Muscle of leg (tissue), 11 donors: Measurements from ENCODE around the gene MMRN2. TPM values are rescaled to one million over a fixed set of nuclear protein-coding genes. Genes with fewer than 3 reads are reported as not detected.
"Not testable (repeated sequence)": the region's sequence is repeated elsewhere in the genome, so short reads cannot be mapped to it uniquely, and the experiment has no call there.

Experiments used
- DNase-seq: peaks from one replicate; pipeline ENCODE4 v3.0.0; 2013
- H3K27ac ChIP-seq: one replicate; pipeline ENCODE4 v1.5.1; 2013; ENCODE audit warnings: mild to moderate bottlenecking, low read length, control low read depth
- H3K27me3 ChIP-seq: one replicate; pipeline ENCODE4 v1.6.1; 2013; ENCODE audit warnings: low read length; ENCODE audit not compliant: control insufficient read depth, insufficient read depth
- H3K36me3 ChIP-seq: one replicate; pipeline ENCODE4 v1.6.1; 2013; ENCODE audit warnings: low read length; ENCODE audit not compliant: control insufficient read depth, insufficient read depth
- H3K4me1 ChIP-seq: one replicate; pipeline ENCODE4 v1.6.1; 2013; ENCODE audit warnings: low read length; ENCODE audit not compliant: control insufficient read depth, insufficient read depth
- H3K4me3 ChIP-seq: one replicate; pipeline ENCODE4 v1.5.1; 2013; ENCODE audit warnings: low read length, control low read depth
- H3K9me3 ChIP-seq: replicated peaks from 2 replicates; pipeline ENCODE4 v1.6.1; 2013; ENCODE audit warnings: low read depth, low read length; ENCODE audit not compliant: control insufficient read depth
- WGBS: methylation state at CpG from one replicate; pipeline ENCODE4 v1.1.5; 2013; ENCODE audit warnings: missing lambda C conversion rate; ENCODE audit not compliant: insufficient coverage; 5-methylcytosine and 5-hydroxymethylcytosine counted together
- polyA plus RNA-seq, 8 donors: library from polyadenylated mRNA; unstranded; fragments of 120-200 nt; gene quantifications; one replicate each; pipeline versions ENCODE4 v1.2.1 to v1.2.3, GENCODE V29; 2013; ENCODE audit warnings: inconsistent platforms in 1 of 8, low replicate concordance in 1 of 8; ENCODE audit not compliant: insufficient read length in 8 of 8, insufficient read depth in 1 of 8
- total RNA-seq: library from RNA; stranded (reverse); fragments of 120-200 nt; gene quantifications from one replicate; pipeline ENCODE4 v1.2.4, GENCODE V29; 2013

MMRN2 gene
- total and polyA plus RNA-seq, 9 donors = 17.9 to 25.4 (median 23.1) TPM

DNA sequence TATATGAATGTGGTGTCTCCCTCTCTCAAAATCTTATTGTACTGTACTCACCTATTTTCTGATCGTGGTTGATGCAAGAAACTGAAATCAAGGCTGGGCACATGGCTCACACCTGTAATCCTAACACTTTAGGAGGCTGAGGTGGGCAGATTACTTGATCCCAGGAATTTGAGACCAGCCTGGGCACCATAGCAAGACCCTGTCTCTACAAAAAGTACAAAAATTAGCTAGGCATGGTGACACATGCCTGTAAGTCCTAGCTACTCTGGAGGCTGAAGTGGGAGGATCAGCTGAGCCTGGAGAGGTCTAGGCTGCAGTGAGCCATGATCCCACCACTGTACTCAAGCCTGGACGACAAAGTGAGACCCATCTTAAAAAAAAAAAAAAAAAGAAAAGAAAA, 16.0 kb downstream of the MMRN2 start:
- Histone ChIP-seq H3K27ac (no peak overlapping the region), H3K27me3 (peaks cover 3% of the 10 kb centered on the region), H3K4me1 (peaks cover 21% of the 10 kb centered on the region), H3K36me3 (no peaks in the 10 kb centered on the region), H3K9me3 (no peaks in the 10 kb centered on the region), H3K4me3 (no peak overlapping the region)
- no peak for DNase-seq
- WGBS = no CpG with 5 or more reads among the region's 2 CpGs

DNA sequence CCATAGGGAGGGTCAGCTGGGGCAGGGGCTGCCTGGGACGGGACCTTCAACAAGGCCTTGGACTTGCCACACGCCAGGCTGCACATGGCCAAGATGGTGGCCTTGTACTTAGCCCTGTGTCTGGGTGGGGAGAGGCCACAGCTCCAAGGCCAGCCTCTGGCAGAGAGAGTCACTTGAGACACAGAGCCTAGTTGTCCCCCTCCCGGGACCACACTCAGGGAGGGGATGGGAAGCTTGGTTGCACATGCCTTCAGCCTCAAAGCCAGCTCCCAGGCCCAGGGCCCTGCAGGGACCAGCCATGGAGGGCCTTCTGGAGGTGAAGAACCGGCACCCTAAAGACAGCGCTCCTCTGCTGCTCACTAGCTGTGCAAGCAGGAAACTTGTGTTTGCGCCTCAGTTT, 16.7 kb downstream of the MMRN2 start:
- Histone ChIP-seq H3K36me3 (no peaks in the 10 kb centered on the region), H3K4me3 (no peak overlapping the region), H3K4me1 (peaks cover 14% of the 10 kb centered on the region), H3K27ac (no peak overlapping the region), H3K9me3 (no peaks in the 10 kb centered on the region), H3K27me3 (peaks cover 3% of the 10 kb centered on the region)
- DNase-seq = no peak
- 92% methylated on average over 4 of the region's 6 CpGs for WGBS

DNA sequence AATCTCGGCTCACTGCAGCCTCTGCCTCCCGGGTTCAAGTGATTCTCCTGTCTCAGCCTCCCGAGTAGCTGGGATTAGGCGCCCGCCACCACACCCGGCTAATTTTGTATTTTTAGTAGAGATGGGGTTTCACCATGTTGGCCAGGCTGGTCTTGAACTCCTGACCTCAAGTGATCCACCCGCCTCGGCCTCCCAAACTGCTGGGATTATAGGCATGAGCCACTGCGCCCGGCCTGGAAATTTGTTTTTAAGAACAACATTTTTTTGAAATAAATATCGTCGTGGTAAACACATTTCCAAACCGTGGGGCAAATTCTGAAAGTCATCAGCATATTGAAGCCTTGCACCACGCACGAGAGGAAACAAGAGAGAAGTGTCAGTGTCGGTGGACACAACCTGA, 17.3 kb downstream of the MMRN2 start:
- H3K4me1 ChIP-seq, DNase-seq, H3K4me3 ChIP-seq, H3K9me3 ChIP-seq, H3K27me3 ChIP-seq, H3K27ac ChIP-seq, H3K36me3 ChIP-seq: not testable (repeated sequence)
- 83% methylated on average over 9 of the region's 16 CpGs for WGBS

DNA sequence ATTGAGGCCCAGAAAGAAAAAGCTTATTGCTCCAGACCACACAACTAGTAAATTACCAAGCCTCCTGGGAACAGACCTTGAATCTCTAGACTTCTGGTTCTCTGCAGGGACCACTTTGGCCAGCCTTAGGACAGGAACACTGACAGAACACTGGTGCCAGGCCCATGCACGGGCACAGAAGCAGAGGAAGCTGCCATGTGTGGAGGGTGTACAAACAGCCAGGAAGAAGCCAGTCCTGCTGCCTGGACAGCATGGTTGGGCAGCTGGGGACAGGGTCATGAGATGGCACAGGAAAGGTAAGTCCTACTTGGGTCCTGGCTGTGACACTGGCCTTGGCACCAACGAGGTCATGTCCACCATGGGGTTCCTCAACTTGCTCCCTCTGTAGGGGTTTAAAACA, 19.2 kb downstream of the MMRN2 start:
- H3K4me1 ChIP-seq = peaks cover 3% of the 10 kb centered on the region
- no peaks in the 10 kb centered on the region for H3K9me3 ChIP-seq
- peak; percentile 9 for DNase-seq
- peaks cover 3% of the 10 kb centered on the region for H3K27me3 ChIP-seq
- no peak overlapping the region for H3K4me3 ChIP-seq
- peaks cover 4% of the 10 kb centered on the region for H3K36me3 ChIP-seq
- 90% methylated on average over 2 of the region's 2 CpGs for WGBS
- H3K27ac ChIP-seq = no peak overlapping the region

DNA sequence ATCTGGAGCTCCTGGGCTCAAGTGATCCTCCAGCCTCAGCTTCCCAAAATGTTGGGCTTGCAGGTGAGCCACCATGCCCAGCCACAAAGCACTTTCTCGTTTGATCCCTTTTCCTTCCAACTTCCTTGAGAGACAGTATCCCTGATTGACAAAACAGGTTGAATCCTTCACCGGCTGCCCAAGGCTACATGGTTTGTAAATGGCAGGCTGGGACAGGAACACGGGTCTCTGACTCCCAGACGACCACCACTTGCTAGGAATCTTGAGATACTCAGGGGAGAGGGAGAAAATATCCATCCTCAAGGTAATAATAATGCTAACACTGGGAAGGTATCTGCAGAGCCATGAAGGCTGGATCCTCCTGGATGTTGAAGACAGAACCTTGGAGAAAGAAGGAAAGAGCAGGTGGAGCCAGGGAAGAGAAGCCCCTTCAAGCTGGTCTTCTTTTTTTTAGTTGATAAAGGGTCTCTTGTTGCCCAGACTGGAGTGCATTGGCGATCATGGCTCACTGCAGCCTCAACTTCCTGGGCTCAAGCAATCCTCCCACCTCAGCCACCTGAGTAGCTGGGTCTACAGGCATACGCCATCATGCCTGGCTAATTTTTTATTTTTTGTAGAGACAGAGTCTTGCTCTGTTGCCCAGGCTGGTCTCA, 19.8 kb downstream of the MMRN2 start:
- no peak overlapping the region for H3K27ac ChIP-seq
- peaks cover 7% of the 10 kb centered on the region for H3K36me3 ChIP-seq
- H3K4me3 ChIP-seq = no peak overlapping the region
- WGBS = 39% methylated on average over 2 of the region's 6 CpGs
- H3K27me3 ChIP-seq = peaks cover 3% of the 10 kb centered on the region
- DNase-seq = no peak
- peaks cover 3% of the 10 kb centered on the region for H3K4me1 ChIP-seq
- no peaks in the 10 kb centered on the region for H3K9me3 ChIP-seq

DNA sequence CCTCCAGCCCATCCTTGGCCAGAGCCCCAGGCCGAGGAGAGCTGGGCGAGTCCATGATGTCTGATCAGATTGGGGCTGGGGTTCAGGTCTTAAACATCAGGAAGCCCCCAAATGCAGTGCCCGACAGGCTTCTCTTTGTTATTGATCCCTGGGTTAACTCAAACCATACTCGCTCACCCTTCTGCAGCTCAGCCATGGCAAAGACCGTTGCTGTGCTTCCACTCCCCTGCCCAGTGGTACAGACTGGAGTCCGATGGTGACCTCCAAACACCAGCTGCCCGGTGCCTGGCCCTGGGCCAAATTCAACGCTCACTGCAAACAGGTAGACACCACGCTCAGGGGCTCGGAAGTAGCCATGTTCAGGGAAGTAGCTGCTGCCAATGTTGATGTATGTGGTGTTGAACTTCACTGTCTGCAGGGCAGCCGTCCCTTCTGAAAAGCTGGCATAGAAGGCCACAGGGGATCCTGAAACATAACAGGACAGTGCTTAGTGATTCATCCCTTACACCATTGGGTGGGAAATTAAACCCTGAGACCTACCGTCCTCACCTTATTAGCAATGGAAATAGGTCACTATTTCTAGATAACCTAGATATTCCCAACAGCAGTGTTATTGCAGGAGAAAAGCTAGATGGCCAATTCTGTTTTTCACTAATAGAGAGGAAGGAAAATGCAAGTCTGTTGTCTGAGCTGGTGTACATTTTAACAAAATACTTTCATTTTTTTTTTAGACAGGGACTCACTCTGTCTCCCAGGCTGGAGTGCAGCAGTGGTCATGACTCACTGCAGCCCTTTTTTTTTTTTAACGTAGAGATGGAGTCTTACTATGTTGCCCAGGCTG, 20.5 kb downstream of the MMRN2 start:
- Histone ChIP-seq H3K9me3 (no peaks in the 10 kb centered on the region), H3K4me3 (no peak overlapping the region), H3K36me3 (peaks cover 7% of the 10 kb centered on the region), H3K4me1 (peaks cover 3% of the 10 kb centered on the region), H3K27me3 (no peaks in the 10 kb centered on the region), H3K27ac (no peak overlapping the region)
- DNase-seq = peak; percentile 7
- WGBS = 88% methylated on average over 12 of the region's 13 CpGs

DNA sequence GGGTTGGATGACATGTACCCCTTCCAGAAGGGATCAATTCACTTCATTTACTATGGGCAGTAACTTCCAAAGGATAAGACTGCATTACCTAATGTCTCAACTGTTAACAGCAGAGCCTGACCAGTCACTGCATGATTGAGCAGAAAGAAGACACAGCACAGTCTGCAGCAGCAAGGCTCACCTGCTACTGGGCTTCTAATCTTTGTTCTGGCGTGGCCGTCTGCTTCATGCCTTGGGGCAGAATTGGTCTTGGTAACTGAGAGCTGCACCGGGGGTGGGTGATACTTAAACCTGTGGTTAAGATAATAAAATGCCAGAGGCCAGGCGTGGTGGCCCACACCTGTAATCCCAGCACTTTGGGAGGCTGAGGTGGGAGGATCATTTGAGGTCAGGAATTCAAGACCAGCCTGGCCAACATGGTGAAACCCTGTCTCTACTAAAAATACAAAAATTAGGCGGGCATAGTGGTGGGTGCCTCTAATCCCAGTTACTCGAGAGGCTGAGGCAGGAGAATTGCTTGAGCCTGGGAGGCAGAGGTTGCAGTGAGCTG, 23.2 kb downstream of the MMRN2 start:
- not testable (repeated sequence) for DNase-seq

DNA sequence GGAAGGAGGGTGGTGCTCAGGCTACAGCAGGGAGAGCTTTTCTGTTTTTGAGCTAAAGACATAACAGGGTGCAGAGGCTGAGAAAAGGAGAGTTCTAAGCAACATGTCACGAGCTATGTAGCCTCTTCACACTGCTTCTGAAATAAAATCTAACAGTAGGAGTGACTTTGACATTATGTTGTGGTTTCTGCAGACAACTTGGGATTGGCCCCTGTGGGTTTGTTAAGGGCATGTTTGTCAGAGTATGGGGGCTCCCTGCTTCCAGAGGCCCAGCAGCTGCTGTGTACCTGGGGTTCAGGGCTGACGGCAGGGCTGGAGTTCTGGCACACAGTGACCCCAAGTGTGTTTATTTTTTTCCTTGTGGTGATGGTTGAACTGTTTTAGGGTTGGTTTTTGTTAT, 24.7 kb downstream of the MMRN2 start:
- peaks cover 27% of the 10 kb centered on the region for H3K36me3 ChIP-seq

More for the DNA sequence above, 23.2 kb downstream of the MMRN2 start:
- H3K4me3 ChIP-seq, H3K27me3 ChIP-seq, H3K27ac ChIP-seq, H3K4me1 ChIP-seq, H3K9me3 ChIP-seq: not testable (repeated sequence)
- WGBS = 84% methylated on average over 3 of the region's 6 CpGs
- peaks cover 23% of the 10 kb centered on the region for H3K36me3 ChIP-seq

DNA sequence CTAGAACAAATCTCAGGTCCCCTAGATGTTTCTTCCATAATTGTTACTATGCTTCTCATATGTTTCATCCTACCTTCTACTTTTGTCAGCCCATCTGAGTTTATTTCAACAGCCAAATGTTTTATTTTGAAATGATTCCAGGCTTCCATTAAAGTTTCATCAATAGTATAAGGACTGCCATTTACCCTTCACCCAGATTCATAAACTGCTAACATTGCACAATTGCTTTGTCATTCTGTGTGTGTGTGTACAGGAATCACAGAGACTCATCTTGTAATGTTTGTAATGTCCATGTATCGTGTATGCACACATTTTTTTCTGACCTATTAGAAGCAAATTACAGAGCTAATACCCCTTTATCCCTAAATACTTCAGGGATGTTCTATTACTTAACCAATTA, 25.5 kb downstream of the MMRN2 start:
- no CpG with 5 or more reads among the region's 1 CpG for WGBS
- H3K36me3 ChIP-seq = peaks cover 29% of the 10 kb centered on the region
- H3K4me3 ChIP-seq = no peak overlapping the region
- H3K4me1 ChIP-seq = no peaks in the 10 kb centered on the region
- H3K27ac ChIP-seq = no peak overlapping the region
- no peak for DNase-seq
- no peaks in the 10 kb centered on the region for H3K27me3 ChIP-seq
- no peaks in the 10 kb centered on the region for H3K9me3 ChIP-seq

More for the DNA sequence above, 24.7 kb downstream of the MMRN2 start:
- Histone ChIP-seq H3K27me3 (no peaks in the 10 kb centered on the region), H3K4me1 (no peaks in the 10 kb centered on the region), H3K4me3 (no peak overlapping the region), H3K27ac (no peak overlapping the region), H3K9me3 (no peaks in the 10 kb centered on the region)
- WGBS = no CpG with 5 or more reads among the region's 2 CpGs
- DNase-seq = no peak
